GM15510 (cell line): ENCODE data around the gene WRNIP1.

Source experiments
- POLR2A ChIP-seq: IDR thresholded peaks from 3 replicates; pipeline ENCODE4 v1.6.1; 2011; ENCODE audit warnings: borderline replicate concordance; ENCODE audit not compliant: insufficient read length; ENCODE audit errors: extremely low read depth

The WRNIP1 gene

DNA sequence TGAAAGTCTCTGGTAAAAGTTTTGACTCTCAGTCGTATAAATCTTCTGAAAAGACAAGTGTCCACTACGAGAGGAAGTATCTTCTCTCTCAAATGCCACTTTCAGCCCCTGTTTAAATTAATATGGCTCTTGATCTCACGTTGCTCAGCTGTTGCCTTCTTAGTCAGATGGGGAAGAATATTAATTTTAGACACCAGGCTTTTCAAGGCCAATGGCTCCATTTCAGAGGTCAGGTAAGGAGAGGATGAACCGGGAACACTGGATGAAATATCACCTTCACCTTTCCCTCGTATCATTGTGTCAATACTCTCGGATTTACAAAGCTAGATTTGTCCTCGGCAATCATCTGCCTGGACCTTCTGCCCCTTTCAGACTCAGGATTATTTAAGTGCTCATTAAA lies 14.4 kb upstream of the WRNIP1 start, which contains the start of gene MYLK4:
TSS of gene MYLK4 (minus strand) at position 91 of the 400 bp plus-strand sequence. CDS start 1,628 bp downstream, outside the sequence.
- TF ChIP-seq POLR2A, result no peak

DNA sequence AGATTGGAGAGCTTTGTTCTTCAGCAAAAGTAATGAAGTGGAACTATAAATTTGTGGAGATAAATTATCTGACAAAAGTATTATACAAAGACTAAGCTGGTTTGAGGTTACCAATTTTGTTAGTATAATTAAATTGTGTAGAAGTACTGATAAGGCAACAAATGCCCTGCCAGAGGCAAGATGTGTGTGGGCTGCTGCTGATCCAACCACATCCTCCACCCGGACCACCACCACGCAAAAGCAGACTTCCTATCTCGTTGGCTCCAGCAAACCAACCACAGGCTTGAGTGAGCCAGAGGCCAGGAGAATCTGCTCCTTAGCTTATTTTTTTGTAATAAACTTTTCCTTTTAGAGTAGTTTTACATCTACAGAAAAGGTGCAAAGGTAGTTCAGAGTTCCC lies 13.3 kb upstream of the WRNIP1 start:
- no peak for TF ChIP-seq POLR2A

DNA sequence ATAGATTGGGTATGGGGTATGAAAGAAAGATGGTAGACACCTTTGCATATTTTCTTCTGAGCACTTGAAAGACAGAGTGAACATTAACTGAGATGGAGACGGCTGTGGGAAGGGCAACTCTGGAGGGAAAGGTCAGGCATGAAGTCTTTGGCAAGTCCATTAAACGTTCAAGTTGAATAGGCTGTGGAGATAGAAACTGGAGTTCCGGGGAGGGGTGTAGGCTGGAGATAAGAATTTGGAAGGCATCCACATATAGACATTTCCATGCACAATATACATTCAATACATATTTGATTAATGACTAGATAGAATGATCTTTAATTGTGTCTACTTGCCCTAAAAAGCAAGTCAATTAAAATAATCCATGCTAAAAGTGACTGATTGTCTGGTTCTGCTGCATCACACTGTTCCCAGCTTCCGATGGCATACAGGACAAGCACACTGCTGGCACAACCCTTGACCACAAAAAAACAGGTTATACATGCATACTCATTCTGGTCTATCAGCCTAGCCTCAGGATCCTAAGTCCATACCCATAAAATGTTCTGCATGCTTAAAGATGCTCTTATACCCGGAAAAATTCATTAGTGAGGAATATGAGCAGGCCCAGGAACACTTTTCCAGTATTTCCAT lies 12.6 kb upstream of the WRNIP1 start:
- no peak for TF ChIP-seq POLR2A

DNA sequence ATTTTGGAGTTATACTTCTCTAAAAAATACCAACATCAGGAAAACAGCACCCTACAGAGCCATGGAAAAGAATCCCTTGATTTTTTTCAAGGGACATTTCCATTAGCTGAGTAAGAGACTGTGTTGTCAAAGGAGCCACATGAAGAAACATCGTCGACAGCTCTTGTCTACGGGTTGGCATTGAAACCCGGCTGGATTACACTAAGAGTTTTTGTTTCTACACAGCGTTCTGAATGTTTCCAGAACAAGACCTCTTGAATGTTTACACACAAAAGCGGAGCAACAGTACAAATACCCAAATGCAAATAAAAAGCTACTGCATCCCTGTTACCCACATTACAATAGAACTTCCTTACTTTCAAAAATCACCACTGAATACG lies 12.1 kb upstream of the WRNIP1 start:
- no peak for TF ChIP-seq POLR2A

DNA sequence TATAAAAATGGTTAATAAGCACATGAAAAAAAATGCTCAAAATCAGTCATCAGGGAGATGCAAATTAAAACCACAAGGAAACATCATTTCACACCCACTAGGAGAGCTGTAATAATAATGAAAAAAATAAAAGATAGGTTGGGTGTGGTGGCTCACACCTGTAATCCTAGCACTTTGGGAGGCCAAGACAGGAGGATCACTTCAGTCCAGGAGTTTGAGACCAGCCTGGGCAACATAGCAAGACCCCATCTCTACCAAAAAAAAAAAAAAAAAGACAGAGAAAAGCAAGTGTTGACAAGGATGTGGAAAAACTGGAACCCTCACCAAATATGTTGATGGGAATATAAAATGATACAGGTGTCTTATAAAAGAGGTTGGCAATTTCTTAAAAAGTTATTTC lies 11.4 kb upstream of the WRNIP1 start:
- TF ChIP-seq POLR2A, result no peak

DNA sequence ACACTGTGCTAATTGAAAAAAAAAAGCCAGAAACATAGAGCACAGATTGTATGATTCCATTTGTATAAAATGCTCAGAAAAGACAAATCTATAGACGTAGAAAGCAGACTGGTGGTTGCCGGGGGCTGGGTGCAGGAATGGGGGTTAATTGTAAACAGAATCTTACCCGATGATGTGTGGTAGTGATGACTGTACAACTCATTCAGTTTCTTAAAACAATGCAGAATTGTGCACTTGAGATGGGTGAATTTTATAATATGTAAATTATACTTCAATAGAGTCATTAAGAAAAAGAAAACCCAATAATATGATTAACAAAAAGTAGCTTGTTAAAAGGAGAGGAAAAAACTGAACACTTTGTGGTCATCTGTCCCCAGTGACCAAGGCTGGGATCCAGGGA lies 10.8 kb upstream of the WRNIP1 start:
- TF ChIP-seq POLR2A, result no peak

DNA sequence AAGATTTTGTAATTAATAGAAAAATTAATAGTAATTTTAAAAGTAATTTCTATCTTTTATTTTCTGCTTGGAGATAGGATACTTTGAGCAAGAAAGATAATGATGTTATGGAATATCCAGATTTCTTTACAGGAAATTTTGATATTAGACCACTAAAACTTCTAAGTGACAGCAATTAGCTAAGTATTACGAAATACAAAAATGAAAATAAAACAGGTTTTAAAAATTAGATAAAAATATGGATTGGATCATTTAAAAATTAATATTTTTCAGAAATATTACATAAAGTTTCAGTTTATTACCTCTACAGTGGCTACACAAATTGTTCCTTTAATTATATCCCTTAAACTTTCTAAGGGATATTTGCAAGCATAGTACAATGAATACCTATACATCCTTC lies 10.3 kb upstream of the WRNIP1 start:
- no peak for TF ChIP-seq POLR2A

DNA sequence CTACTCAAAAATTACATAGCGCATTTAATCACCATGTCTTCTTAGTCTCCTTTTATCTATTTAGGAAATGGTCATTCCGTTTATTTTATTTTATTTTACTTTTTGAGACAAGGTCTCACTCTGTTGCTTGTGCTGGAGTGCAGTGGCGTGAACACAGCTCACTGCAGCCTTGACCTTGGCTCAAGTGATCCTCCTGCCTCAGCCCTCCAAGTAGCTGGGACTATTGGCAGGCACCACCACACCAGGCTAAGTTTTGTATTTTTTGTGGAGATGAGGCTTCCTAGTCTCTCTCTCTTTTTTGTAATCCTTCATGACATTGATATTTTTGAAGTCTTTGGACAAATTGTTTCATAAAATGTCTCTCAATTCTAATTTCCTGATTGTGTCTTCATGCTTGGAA lies 9.7 kb upstream of the WRNIP1 start:
- no peak for TF ChIP-seq POLR2A

DNA sequence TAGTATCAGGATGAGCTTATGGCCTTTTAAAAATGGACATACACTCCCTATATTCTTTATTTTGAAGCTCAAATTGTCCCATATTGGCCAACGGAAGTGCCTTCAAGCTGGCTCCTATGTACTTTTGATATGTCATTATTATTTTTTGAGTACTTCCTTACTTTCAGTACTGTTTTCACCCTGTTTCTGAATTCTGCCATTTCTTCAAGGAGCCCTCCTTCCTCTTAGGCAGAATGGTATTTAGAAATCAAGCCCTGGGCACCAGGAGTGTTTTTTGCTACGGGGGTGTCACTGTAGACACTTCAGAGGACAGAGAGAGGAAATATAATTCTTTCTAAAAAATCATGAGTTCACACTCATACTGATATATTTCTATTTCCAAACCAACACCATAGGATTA lies 9.0 kb upstream of the WRNIP1 start:
- no peak for TF ChIP-seq POLR2A

DNA sequence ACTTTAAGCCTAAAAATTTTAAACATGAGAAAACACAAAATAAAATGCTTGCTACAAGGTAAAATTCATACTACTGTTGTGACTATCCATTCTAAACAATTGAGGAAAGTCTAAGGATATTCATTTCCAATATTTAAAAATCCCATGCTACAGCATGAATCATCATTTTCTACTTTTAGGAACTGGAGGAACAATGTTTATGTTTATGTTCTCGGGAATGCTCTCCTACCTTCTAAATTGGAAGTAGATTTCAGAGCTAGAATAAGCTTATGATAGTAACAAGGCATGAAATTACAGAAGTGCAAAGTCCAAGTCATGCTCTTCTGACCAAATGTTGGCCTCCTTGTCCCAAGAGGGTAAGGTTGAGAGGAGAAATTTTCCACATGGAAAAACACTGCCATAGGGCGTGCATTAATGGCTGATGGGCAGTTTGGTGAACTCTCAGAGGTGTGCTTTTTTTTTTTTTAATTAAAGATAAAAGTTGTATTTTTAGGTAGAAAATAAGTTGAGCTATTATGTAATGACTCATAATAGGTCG lies 8.4 kb upstream of the WRNIP1 start:
- no peak for TF ChIP-seq POLR2A

DNA sequence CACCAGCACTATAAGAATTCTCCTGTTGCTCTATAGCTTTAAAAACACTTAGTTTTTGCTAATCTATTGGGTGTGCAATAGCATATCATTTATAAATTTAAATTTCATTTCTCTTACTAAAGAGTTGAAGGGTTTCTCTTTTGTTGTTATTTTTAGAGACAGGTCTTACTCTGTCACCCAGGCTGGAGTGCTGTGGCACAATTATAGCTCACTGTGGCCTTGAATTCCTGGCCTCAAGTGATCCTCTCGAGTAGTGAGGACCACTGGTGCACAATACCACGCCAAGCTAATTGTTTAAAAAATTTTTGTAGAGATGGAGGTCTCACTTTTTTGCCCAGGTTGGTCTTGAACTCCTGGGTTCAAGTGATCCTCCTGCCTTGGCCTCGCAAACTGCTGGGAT lies 6.2 kb upstream of the WRNIP1 start:
- no peak for TF ChIP-seq POLR2A

DNA sequence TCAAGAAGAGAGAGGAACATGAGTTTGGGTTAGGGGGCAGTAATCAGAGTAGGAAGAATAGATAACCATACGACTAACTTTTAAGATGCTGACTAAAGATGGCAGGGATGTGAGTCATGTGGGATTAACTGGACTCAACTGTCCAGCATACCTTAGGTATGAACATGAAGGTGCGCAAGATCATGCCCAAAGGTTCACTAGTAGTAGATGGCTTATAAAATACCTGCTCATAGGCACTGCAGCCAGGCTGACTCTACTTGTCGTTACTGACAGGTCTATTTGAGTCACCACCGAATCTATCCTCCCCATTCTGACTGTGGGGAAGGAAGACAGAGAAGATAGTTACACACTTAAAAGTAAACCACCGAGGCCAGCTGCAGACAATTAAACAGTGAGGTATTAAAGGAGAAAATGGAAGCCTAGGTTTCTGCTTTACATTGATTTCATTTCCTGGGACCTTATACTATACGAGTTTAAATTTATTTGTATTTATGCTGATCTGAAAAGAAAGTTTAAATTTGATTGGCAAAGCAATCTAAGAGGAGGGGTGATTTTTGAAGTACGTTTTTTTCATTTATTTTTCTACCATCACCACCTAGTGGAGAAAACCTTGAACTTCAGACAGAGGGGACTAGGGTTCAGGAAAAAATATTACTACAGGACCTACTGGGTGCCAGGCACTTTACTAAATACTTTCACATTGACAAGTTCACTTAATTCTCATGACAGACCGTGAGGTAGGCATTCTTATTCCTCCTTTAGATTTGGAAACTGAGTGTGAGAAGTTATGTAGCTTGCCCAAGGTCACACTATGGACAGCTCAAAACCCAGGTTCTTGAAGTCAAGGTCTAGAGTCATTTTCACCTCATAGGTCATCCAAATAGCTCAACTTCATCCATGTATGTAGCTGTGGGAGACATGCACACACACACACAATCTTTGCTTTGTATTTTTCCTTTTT lies 4.0 kb upstream of the WRNIP1 start:
- TF ChIP-seq POLR2A, result no peak

DNA sequence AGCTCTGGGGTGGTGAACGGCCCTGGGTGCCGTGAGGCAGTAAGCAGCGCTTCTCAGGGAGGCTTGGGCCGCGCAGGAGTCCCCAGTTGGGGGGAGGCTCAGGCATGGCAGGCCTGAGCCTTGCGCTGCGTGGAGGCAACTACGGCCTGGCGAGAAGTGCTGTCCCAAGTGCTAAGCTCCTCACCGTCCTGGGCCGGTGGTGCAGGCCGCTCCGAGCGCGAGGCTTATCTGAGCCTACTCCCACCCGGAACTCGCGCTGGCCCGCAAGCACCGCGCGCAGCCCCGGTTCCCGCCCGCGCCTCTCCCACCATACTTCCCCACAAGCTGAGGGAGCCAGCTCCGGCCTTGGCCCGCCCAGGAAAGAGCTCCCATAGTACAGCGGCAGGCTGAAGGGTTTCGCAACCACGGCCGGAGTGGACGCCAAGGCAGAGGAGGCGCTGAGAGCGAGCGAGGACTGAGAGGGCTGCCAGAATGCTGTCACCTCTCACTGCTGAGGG lies 1.8 kb upstream of the WRNIP1 start:
- no peak for TF ChIP-seq POLR2A

DNA sequence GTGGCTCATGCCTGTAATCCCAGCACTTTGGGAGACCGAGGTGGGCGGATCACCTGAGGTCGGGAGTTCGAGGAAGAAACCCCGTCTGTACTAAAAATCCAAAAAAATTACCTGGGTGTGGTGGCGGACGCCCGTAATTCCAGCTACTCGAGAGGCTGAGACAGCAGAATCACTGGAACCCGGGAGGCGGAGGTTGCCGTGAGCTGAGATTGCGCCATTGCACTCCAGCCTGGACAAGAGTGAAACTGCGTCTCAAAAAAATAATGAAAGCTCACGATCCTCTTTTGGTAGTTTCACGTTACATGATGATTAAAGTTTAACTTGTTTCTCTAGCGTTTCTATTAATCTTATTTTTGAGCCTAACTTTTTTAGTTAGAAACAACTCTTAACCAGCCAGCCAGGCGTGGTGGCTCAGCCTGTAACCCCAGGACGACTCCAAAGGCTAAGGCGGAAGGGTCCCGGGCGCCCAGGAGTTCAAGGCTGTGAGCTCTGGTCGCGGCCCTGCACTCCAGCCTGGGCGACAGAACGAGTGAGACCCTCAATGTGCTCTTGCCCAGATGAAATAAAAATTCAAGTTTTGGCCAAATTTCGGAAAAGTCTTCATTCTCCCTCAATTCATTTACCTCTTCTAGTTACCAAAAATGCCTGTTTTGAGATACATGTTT lies 1.2 kb upstream of the WRNIP1 start:
- TF ChIP-seq POLR2A, result no peak

DNA sequence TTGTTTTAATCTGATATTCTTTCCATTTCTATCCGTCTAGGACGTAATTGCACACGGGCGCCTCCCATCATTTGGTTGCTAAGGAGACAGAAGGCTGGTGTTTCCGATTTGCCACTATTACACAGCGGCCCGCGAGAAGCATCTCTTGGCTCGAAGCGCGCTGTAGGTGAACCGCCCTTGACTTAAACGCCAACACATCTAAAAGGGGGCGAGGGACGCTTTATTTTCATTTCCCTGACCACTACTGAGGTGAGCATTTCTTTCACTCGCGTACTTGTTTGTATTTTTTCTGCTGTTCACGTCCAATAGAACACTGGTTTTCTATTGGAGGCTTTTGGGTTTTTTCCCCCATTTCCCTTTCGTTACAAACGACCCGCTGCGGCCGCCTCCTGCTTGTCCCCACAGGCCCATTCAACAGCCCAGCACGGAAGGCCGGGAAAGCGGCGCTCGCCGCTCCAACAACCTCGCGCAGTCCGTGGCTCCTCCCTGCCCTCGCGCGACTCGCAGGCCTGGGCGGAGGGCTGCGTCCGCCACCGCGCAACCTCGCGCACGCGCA lies 505 bp upstream of the WRNIP1 start:
- peak; percentile 75 for TF ChIP-seq POLR2A
